Measurements from ENCODE around the gene TMEM100. TPM values are rescaled to one million over a fixed set of nuclear protein-coding genes. Genes with fewer than 3 reads are reported as not detected.

Gene TMEM100
- total RNA-seq, 1 donor from 2014 or later, result not detected

- DNase-seq (ENCODE audit: low read depth), result no peak
- no peak overlapping the region for H3K4me3 ChIP-seq (ENCODE audit: low read depth, low read length)
- TF ChIP-seq, protein P1, sequence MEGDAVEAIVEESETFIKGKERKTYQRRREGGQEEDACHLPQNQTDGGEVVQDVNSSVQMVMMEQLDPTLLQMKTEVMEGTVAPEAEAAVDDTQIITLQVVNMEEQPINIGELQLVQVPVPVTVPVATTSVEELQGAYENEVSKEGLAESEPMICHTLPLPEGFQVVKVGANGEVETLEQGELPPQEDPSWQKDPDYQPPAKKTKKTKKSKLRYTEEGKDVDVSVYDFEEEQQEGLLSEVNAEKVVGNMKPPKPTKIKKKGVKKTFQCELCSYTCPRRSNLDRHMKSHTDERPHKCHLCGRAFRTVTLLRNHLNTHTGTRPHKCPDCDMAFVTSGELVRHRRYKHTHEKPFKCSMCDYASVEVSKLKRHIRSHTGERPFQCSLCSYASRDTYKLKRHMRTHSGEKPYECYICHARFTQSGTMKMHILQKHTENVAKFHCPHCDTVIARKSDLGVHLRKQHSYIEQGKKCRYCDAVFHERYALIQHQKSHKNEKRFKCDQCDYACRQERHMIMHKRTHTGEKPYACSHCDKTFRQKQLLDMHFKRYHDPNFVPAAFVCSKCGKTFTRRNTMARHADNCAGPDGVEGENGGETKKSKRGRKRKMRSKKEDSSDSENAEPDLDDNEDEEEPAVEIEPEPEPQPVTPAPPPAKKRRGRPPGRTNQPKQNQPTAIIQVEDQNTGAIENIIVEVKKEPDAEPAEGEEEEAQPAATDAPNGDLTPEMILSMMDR (conservative IDR thresholded peaks at IDR 0.05; ENCODE audit: low read depth, low read length), result no peak
Measured at GRCh38 chr17:55746466-55746865, 23.8 kb upstream of the TMEM100 start.

DNA sequence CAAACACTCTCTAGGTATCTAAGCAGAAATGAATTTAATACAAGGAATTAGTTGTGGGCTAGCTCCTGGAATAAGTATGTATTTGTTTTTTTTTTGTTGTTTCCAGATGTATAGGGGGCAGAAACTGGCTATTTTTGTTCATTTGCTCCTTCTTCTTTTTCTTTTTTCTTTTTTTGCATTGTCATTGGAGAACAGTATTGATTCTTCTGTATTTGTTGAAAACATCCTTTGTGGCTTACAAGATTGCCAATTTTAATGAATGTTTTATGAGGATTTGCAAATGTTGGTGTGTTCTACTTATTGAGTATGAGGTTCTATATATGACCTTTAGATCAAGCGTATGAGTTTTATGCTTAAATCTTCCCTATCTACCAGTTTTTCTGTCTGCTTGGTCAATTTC lies 22.6 kb upstream of the TMEM100 start:
- TF ChIP-seq, protein P1 (conservative IDR thresholded peaks at IDR 0.05; ENCODE audit: low read depth, low read length), result no peak
- no peak overlapping the region for H3K4me3 ChIP-seq (ENCODE audit: low read depth, low read length)
- no peak for DNase-seq (ENCODE audit: low read depth)

GRCh38 chr17:55743103-55743679 lies 20.5 kb upstream of the TMEM100 start:
- TF ChIP-seq, protein P1 (conservative IDR thresholded peaks at IDR 0.05; ENCODE audit: low read depth, low read length), result no peak
- H3K4me3 ChIP-seq (ENCODE audit: low read depth, low read length), result no peak overlapping the region
- DNase-seq (ENCODE audit: low read depth), result no peak

- TF ChIP-seq, protein P1 (conservative IDR thresholded peaks at IDR 0.05; ENCODE audit: low read depth, low read length), result no peak
- DNase-seq (ENCODE audit: low read depth), result no peak
Measured at GRCh38 chr17:55742272-55743102, 19.8 kb upstream of the TMEM100 start.

GRCh38 chr17:55741356-55741700 lies 18.7 kb upstream of the TMEM100 start:
- DNase-seq (ENCODE audit: low read depth), result no peak
- no peak overlapping the region for H3K4me3 ChIP-seq (ENCODE audit: low read depth, low read length)
- TF ChIP-seq, protein P1 (conservative IDR thresholded peaks at IDR 0.05; ENCODE audit: low read depth, low read length), result no peak

More at GRCh38 chr17:55742272-55743102, 19.8 kb upstream of the TMEM100 start:
- no peak overlapping the region for H3K4me3 ChIP-seq (ENCODE audit: low read depth, low read length)

GRCh38 chr17:55740511-55741355 lies 18.1 kb upstream of the TMEM100 start:
- TF ChIP-seq, protein P1 (conservative IDR thresholded peaks at IDR 0.05; ENCODE audit: low read depth, low read length), result no peak

More at GRCh38 chr17:55740511-55741355, 18.1 kb upstream of the TMEM100 start:
- no peak for DNase-seq (ENCODE audit: low read depth)
- H3K4me3 ChIP-seq (ENCODE audit: low read depth, low read length), result no peak overlapping the region

Measured in epithelial cell of proximal tubule (primary cell).